GM21526 (cell line): ENCODE data around the gene HLA-F.

Experiments used
- ATAC-seq: cut with Tn5 transposase; IDR thresholded peaks from one replicate; pipeline ENCODE4 v1.9.1; 2021; ENCODE audit warnings: moderate library complexity; ENCODE audit not compliant: unreplicated experiment, low FRiP score

The HLA-F gene

DNA sequence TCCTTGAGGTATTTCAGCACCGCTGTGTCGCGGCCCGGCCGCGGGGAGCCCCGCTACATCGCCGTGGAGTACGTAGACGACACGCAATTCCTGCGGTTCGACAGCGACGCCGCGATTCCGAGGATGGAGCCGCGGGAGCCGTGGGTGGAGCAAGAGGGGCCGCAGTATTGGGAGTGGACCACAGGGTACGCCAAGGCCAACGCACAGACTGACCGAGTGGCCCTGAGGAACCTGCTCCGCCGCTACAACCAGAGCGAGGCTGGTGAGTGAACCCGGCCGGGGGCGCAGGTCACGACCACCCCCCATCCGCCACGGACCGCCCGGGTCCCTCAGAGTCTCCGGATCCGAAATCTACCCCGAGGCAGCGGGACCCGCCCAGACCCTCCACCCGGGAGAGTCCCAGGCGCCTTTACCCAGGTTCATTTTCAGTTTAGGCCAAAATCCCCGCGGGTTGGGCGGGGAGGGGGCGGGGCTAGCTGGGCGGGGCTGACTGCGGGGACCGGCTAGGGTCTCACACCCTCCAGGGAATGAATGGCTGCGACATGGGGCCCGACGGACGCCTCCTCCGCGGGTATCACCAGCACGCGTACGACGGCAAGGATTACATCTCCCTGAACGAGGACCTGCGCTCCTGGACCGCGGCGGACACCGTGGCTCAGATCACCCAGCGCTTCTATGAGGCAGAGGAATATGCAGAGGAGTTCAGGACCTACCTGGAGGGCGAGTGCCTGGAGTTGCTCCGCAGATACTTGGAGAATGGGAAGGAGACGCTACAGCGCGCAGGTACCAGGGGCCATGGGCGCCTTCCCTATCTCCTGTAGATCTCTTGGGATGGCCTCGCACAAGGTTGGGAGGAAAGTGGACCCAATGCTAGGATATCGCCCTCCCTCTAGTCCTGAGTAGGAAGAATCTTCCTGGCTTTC is 693 bp downstream of the HLA-F start:
- peak; percentile 33 for ATAC-seq

- no peak for ATAC-seq
Observed at GRCh38 chr6:29724937-29725869, 2.0 kb downstream of the HLA-F start.

DNA sequence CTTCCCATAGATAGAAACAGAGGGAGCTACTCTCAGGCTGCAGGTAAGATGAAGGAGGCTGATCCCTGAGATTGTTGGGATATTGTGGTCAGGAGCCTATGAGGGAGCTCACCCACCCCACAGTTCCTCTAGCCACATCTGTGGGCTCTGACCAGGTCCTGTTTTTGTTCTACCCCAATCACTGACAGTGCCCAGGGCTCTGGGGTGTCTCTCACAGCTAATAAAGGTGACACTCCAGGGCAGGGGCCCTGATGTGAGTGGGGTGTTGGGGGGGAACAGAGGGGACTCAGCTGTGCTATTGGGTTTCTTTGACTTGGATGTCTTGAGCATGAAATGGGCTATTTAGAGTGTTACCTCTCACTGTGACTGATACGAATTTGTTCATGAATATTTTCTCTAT is 2.8 kb downstream of the HLA-F start:
- no peak for ATAC-seq

- ATAC-seq: no peak
Observed at GRCh38 chr6:29726571-29727194, 3.4 kb downstream of the HLA-F start.

DNA sequence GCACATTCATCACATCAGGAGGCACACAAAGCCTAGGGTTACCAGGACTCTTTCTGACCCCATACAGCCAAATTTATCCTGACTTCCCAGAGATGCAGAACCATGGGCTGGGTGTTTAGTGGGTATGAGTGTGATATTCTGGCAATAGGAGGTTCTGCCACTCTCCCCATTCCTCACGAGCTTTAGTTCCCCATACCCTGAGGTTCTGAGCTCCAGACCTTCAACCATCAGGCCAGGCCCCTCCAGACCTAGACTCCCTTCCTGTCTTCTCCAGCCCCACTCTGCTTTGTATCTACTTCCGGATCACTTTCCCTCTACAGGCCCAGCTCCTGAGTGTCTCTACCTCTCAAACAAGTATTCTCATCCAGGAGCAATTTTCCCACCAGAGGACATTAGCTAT is 4.4 kb downstream of the HLA-F start:
- no peak for ATAC-seq

- no peak for ATAC-seq
Observed at GRCh38 chr6:29728173-29728874, 5.1 kb downstream of the HLA-F start.

DNA sequence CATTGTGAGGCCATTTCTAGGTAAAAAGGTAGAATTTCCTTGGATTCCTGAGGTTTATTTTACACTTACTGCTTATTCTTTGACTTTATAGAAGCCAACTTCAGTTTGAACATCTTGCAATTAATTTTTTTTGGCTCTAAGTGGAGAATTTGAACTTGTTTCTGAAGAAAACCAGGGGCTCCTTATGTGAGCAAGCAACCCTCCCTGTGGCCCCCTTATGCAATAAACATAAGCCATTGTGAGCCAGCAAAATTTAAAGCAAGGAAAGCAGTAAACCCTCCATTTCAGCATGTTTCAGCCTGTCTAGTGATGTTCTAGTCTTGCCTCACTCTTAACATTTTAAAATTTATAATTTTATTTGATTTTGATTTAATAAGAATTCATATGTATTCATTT is 5.6 kb downstream of the HLA-F start:
- ATAC-seq: no peak

GRCh38 chr6:29729774-29730328 is 6.6 kb downstream of the HLA-F start:
- no peak for ATAC-seq

DNA sequence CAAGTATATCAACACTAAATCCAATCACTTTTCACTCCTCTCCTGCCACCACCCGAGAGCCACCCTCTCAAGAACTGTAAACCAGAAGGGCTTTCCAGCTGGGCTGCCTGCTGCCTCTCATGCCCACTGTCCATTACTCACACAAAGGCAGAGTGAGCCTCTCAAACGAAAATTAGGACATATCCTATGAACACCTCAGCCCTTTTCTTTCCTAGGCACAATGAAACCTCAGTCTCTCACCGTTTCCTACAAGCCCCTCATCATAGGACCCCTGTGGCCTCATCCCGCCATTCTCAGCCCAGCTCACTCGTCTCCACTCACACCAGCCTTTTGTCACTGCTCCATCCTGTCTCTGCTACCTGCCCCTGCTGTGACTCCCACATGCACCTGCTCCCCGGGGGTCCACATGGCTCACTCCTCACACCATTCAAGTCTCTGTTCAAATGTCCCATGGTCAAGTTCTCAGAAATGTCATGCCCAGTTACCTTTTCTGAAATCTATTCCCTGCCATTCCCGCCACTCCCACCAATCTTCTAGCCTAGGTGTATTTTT is 7.4 kb downstream of the HLA-F start:
- no peak for ATAC-seq

DNA sequence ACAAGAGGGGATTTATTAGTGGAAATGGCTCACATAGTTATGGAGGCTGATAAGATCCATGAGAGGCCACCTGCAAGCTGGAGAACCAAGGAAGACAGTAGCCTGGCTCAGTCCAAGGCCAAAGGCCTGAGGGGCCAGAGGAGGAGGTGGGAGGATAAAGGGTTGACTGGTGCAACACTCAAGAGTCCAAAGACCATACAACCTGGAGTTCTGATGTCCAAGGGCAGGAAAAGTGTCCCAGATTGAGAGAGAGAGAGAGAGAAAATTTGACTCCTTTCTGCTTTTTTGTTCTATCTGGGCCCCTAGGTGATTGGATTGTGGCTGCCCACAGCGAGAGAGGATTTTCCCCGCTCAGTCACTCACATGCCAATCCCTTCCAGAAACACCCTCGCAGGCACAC is 8.0 kb downstream of the HLA-F start:
- no peak for ATAC-seq

GRCh38 chr6:29733057-29733456 is 9.8 kb downstream of the HLA-F start:
- ATAC-seq: no peak

DNA sequence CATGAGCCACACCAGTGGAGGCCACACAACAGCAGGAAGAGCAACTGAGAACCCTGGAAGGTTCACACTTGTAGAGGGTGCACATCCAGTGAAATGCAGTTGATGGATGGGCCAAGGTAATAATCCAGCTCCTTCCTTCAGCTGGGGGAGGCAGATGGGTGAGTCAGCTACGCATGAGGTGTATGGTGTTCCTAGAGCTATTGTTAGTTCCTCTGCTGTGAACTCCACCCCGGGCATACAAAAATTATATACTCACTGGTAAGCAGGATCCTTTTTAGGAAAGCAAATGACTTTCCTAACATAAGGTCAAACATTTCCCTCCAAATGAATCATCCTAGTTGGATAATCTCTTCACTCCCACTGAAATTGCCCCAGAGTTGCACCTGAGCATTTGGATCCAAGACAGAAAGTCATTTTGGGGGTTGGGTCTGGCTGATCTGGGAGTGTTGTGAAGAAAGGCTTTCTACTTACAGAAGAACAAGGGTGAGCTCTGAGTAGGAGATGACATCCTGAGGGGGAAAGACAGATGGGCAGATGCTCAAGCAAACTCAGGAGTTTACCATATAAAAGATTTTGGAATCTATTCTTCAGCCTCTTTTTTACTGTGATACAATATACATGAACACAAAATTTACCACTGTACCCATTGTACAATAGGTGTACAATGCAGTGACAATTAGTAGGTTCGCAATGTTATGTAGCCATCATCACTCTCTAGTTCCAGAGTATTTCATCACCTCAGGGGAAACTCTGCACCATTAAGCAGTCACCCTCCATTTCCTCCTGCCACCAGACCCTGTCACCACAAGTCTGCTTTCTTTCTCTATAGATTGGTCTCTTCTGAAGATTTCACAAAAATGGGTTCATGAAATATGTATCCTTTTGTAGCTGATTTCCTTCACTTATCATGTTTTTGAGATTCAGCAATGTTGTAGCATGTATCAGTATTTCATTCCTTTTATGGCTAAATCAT is 11.1 kb downstream of the HLA-F start:
- ATAC-seq: no peak

- ATAC-seq: no peak
Observed at GRCh38 chr6:29736563-29736962, 13.3 kb downstream of the HLA-F start.

GRCh38 chr6:29737707-29738630 is 14.7 kb downstream of the HLA-F start:
- ATAC-seq: no peak

DNA sequence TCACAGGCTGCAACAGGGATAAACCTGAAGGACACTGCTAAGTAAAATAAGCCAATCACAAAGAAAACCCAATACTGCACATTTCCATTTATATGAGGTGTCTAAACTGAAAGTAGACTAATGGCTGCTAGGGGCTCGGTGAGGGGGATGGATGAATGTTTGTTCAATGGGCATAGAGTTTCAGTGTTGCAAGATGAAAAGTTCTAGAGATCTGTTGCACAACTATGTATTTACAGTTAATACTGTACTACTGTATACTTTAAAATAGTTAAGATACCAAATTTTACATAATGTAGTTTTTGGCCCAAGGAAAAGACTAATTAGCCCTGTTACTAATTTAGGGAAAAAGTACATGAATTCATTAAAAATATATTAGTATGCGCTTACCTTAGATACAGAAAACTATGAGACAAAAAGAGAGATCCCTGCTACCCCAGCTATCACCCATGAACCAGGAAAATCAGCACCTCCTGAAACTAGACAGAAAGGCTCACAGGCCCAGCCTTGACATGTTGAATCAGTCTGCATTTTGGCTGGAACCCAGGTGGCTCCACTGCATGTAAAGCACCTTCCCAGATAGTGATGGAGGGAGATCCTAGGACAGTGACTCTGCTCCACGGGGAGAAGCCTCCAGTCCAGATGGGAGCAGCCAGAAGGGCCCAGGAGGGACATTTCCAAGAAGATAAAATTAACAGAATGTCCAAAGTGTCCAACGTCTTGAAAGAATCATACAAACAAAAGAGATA is 16.1 kb downstream of the HLA-F start:
- ATAC-seq: no peak

GRCh38 chr6:29739882-29740261 is 16.6 kb downstream of the HLA-F start:
- ATAC-seq: no peak

- ATAC-seq: no peak
Observed at GRCh38 chr6:29741592-29741991, 18.4 kb downstream of the HLA-F start.
